Eye (tissue), 1 donor: Measurements from ENCODE around the gene FSTL1.

Experiments used
- DNase-seq: peaks from one replicate; pipeline ENCODE4 v3.0.0-alpha.2; 2015

The FSTL1 gene

GRCh38 chr3:120462409-120462959 is 11.7 kb upstream of the FSTL1 start:
- DNase-seq: no peak

GRCh38 chr3:120461416-120461815 is 10.6 kb upstream of the FSTL1 start:
- DNase-seq: no peak

- DNase-seq: no peak
Observed at GRCh38 chr3:120460862-120461261, 10.1 kb upstream of the FSTL1 start.

- DNase-seq: peak; percentile 45
Observed at GRCh38 chr3:120460181-120460790, 9.5 kb upstream of the FSTL1 start.

- no peak for DNase-seq
Observed at GRCh38 chr3:120459196-120459595, 8.4 kb upstream of the FSTL1 start.

- no peak for DNase-seq
Observed at GRCh38 chr3:120457827-120458226, 7.0 kb upstream of the FSTL1 start.

GRCh38 chr3:120454076-120454689 is 3.4 kb upstream of the FSTL1 start:
- DNase-seq: no peak

- no peak for DNase-seq
Observed at GRCh38 chr3:120452816-120453215, 2.0 kb upstream of the FSTL1 start.

GRCh38 chr3:120451806-120452205 is 1.0 kb upstream of the FSTL1 start:
- DNase-seq: no peak

- DNase-seq: no peak
Observed at GRCh38 chr3:120451272-120451761, 525 bp upstream of the FSTL1 start.

- peak; percentile 81 for DNase-seq
Observed at GRCh38 chr3:120449701-120450599, 842 bp downstream of the FSTL1 start.

GRCh38 chr3:120449251-120449650 is 1.5 kb downstream of the FSTL1 start:
- no peak for DNase-seq

GRCh38 chr3:120448756-120449155 is 2.0 kb downstream of the FSTL1 start:
- peak; percentile 71 for DNase-seq

GRCh38 chr3:120446891-120447668 is 3.7 kb downstream of the FSTL1 start:
- DNase-seq: peak; percentile 31

GRCh38 chr3:120445654-120446053 is 5.1 kb downstream of the FSTL1 start:
- DNase-seq: no peak

- DNase-seq: no peak
Observed at GRCh38 chr3:120443626-120444123, 7.1 kb downstream of the FSTL1 start.

GRCh38 chr3:120442975-120443517 is 7.7 kb downstream of the FSTL1 start:
- no peak for DNase-seq

- no peak for DNase-seq
Observed at GRCh38 chr3:120441776-120442175, 9.0 kb downstream of the FSTL1 start.

GRCh38 chr3:120440762-120441161 is 10.0 kb downstream of the FSTL1 start:
- no peak for DNase-seq

GRCh38 chr3:120440001-120440703 is 10.6 kb downstream of the FSTL1 start:
- no peak for DNase-seq

GRCh38 chr3:120438665-120439370 is 12.0 kb downstream of the FSTL1 start:
- DNase-seq: peak; percentile 66
